Urothelium cell line (cell line): ENCODE measurements around the gene NUP62CL.

Source experiments
- DNase-seq: peaks from one replicate; pipeline ENCODE4 v3.0.0; 2011; ENCODE audit warnings: low spot score, mixed read lengths
- FAIRE-seq: peaks from 2 replicates; lab custom pipeline; 2011; peaks lifted over from hg19 to GRCh38; lab: Jason Lieb, UNC

NUP62CL gene

GRCh38 chrX:107154787-107155620, 51.2 kb downstream of the NUP62CL start:
- FAIRE-seq (no peak), DNase-seq (no peak)

GRCh38 chrX:107153005-107153404, 53.2 kb downstream of the NUP62CL start:
- FAIRE-seq (no peak), DNase-seq (no peak)

GRCh38 chrX:107146670-107147069, 59.6 kb downstream of the NUP62CL start:
- no peak for FAIRE-seq
- no peak for DNase-seq

- no peak for FAIRE-seq
- DNase-seq, result no peak
These were observed 70.3 kb downstream of the NUP62CL start for GRCh38 chrX:107135965-107136307.

- DNase-seq (no peak), FAIRE-seq (no peak)
These were observed 70.9 kb downstream of the NUP62CL start for GRCh38 chrX:107135049-107135964.

GRCh38 chrX:107123750-107124149, 82.5 kb downstream of the NUP62CL start:
- FAIRE-seq (no peak), DNase-seq (no peak)

GRCh38 chrX:107119283-107119682, 87.0 kb downstream of the NUP62CL start:
- FAIRE-seq (no peak), DNase-seq (no peak)

- DNase-seq (peak; percentile 30), FAIRE-seq (no peak)
These were observed 87.7 kb downstream of the NUP62CL start, which contains the start of gene RBM41 for GRCh38 chrX:107118322-107119147. RBM41 (minus strand) TSS chrX:107118822; CDS start chrX:107118773, 49 bp downstream.

- no peak for FAIRE-seq
- peak; percentile 0 for DNase-seq
These were observed 88.3 kb downstream of the NUP62CL start for GRCh38 chrX:107117993-107118321.

- no peak for FAIRE-seq
These were observed 98.8 kb downstream of the NUP62CL start for GRCh38 chrX:107107459-107107858.

GRCh38 chrX:107102980-107103379, 103.3 kb downstream of the NUP62CL start:
- no peak for DNase-seq

More at GRCh38 chrX:107107459-107107858, 98.8 kb downstream of the NUP62CL start:
- DNase-seq, result no peak

GRCh38 chrX:107076158-107076557, 130.1 kb downstream of the NUP62CL start:
- no peak for FAIRE-seq
- no peak for DNase-seq

More at GRCh38 chrX:107102980-107103379, 103.3 kb downstream of the NUP62CL start:
- FAIRE-seq, result no peak
